ENCODE results near the gene KRT31.
"Not testable (repeated sequence)": the region's sequence is repeated elsewhere in the genome, so short reads cannot be mapped to it uniquely, and the experiment has no call there.

Gene KRT31

GRCh38 chr17:41387670-41388069 lies 9.7 kb downstream of the KRT31 start:
- DNase-seq: no peak

GRCh38 chr17:41386227-41386626 lies 11.2 kb downstream of the KRT31 start:
- DNase-seq: no peak

GRCh38 chr17:41383690-41384089 lies 13.7 kb downstream of the KRT31 start:
- no peak for DNase-seq

DNA sequence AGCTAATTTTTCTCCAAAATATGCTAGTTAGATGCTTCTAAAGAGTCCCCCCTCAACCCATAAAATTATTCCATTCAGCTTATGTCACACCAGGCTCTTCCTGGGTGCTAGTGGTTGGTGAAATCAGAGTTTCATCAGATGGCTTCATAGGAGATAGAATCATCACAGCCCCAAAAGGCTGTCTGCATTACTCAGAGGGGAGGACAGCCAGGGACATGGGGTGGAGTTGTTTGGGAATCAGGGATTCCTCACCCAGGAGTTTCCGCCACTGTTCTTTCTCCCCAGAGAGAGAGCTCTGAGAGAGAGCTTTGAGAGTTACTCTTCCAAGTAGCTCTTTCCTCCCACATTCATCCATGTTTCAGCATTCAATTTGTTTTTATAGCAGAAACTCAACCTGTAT lies 15.0 kb downstream of the KRT31 start:
- DNase-seq: peak; percentile 41

GRCh38 chr17:41381943-41382342 lies 15.5 kb downstream of the KRT31 start, which contains the start of gene KRT34:
TSS of gene KRT34 (minus strand) at chr17:41382306. CDS start at chr17:41382246, 60 bp downstream.
- DNase-seq: not testable (repeated sequence)

DNA sequence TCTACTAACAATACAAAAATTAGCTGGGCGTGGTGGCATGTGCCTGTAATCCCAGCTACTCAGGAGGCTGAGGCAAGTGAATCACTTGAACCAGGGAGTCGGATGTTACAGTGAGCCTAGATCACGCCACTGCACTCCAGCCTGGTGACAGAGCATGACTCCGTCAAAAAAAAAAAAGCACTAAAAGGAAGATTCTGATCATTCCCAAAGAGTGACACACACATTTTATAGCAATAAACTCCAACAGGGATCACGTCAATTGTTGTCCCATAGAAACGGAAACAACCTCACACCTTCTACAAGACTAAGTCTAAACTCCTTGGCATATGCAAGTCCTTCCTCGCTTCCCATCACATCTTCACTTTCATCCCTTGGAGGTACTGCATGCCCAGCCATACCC lies 17.3 kb downstream of the KRT31 start:
- peak; percentile 83 for DNase-seq

DNA sequence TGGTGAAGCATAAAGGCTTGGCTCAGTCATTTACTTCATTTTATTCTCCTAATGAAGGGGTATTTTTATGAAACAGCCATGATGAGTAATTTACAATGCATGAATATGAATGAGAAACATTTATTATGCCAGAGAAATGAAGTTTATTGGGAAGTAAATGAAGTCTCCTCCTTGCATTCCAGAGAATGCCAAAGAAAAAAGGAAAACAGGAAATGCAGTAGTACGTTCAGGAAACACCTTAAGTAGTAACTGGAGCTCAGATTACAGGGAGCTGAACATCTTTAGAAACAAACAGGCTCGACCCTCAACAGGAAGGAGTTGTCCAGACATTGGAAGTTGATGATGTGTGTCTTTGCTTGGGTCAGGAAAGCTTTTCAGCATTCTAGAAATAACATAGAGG lies 19.9 kb downstream of the KRT31 start:
- DNase-seq: no peak

- DNase-seq: no peak
Measured at GRCh38 chr17:41369713-41370112, 27.7 kb downstream of the KRT31 start, which contains the start of gene KRT33B. TSS of gene KRT33B (minus strand) at chr17:41369813. CDS start at chr17:41369750, 63 bp downstream.

DNA sequence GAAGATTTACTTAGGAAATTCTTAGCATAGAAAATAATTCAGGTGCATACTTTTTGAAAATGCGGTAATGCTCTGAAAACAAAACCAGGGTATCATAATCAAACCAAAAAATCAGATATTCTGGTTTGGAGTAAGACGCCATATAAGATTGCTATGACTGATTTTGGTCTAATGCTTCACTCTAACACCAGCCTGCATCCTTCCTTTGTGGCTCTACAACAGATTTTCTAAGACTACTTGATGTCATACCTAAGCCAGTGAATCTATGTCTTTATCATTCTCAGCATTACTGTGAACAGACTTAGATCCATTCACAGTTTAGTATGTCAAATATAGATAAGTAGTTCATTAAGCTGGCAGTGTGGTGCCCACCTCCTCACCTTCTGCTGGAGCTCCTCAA lies 28.4 kb downstream of the KRT31 start:
- DNase-seq: no peak

DNA sequence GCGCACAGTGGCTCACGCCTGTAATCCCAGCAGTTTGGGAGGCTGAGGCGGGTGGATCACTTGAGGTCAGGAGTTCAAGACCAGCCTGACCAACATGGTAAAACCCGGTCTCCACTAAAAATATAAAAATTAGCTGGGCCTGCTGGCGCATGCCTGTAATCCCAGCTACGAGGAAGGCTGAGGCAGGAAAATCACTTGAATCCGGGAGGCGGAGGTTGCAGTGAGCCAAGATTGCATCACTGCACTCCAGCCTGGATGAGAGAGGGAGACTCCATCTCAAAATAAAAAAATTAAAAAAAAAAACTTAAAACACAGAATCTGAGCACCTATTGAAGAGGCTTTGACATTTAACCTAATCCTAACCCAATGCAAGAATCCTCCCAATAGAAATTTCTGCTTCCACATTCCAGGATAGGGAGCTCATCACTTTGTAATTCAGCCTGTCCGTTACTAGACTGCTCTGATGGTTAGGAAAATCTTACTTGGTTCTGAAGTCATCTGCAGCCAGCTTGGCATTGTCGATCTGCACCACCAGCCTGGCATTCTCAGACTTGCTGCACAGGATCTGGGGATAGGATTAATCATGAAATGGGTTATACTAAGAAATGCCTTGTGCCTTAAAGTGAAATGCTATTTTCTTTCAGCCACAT lies 29.9 kb downstream of the KRT31 start:
- DNase-seq: peak; percentile 72

- DNase-seq: no peak
Measured at GRCh38 chr17:41366070-41366469, 31.3 kb downstream of the KRT31 start.

GRCh38 chr17:41363881-41364280 lies 33.5 kb downstream of the KRT31 start:
- DNase-seq: no peak

GRCh38 chr17:41360296-41360995 lies 37.0 kb downstream of the KRT31 start:
- DNase-seq: peak; percentile 69

- no peak for DNase-seq
Measured at GRCh38 chr17:41354536-41354935, 42.9 kb downstream of the KRT31 start.

DNA sequence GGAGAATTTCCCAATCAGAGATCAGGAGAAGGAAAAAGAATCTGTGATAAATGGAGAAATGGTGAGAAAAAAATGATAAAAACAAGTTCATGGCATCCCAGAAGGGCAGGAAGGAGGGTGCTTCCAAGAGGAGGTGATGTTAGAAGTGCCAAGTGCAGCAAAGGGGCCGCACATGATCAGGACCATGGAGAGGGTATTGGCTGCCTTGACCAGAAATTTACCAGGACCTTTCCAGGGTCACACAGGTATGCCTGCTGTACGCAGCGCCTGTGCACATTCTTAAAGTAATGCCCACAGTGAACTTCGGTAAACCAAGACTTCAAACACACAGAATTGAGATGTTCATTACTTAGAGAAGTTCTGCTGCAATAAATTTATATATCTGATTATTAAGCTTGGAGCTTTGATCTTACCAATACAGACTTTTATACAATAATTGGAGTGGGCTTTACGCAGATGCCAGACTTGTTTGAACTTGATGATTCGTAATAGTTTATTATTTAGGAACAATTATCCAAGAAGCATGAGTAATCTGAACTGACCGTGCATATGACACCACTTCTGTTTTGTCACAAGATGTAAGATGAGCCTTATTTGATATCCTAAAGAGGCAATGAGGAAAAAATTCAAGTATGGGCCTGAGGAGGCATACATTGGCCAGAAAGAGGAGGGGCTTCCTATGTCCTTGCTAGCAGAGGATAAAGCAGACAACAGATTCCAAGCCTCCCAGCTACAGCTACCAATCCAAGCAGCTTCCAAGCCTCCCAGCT lies 44.6 kb downstream of the KRT31 start:
- no peak for DNase-seq

DNA sequence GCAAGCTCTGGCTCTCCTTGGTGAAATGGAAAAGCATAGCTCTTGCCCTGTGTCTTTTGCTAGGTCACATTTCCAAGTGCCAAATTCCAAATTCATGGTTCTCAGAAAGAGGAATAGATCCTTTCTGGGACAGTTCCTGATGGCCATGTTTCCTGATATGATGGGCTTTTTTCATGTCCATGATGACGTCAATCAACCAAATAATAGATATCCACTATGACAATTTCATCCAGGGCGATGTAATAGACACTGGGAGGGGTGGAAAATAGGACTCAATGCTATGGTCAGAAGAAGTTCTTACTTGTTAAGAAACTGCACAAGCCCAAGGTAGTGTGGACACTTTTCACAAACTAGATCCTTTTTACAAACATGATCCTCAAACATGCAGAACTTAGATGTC lies 46.2 kb downstream of the KRT31 start:
- no peak for DNase-seq

DNA sequence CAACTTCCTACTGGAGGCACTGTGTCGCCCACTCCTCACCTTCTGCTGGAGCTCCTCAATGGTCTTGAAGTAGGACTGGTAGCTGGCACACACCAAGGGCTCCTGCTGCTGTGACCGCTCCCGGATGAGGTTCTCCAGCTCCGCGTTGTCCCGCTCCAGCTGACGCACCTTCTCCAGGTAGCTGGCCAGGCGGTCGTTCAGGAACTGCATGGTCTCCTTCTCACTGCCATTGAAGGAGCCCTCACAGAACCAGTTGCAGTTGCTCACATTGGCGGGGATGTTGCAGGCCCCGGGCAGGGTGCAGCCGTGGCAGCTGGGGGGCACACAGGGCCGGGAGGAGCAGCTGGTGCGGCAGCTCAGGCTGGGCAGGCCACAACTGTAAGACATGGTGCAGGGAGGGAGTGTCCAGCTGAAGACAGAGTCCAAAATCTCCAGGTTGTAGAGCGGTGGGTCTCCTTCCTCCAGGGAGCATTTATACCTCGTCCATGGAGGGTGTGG lies 47.0 kb downstream of the KRT31 start, which contains the start of gene KRT33A:
KRT33A (minus strand) TSS at position 448 of the 498 bp plus-strand sequence; CDS start at position 387, 61 bp downstream.
- not testable (repeated sequence) for DNase-seq

- no peak for DNase-seq
Measured at GRCh38 chr17:41347869-41348760, 49.3 kb downstream of the KRT31 start.

DNA sequence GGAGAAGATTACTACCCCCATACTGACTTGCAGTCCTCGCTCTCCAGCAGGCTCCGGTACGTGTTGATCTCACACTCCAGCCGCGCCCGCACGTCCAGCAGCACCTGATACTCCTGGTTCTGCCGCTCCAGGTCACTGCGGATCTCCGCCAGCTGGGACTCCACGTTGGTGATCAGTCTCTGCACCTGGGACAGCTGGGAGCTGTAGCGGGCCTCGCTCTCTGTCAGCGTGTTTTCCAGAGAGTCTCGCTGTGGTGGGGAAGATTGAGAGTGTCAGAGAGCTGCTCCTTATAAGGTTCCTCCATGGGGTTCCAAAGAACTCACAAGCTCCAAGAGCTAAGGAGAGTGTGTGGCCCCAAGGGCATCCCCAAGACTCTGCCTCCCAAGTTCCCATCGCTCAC lies 51.0 kb downstream of the KRT31 start:
- not testable (repeated sequence) for DNase-seq

DNA sequence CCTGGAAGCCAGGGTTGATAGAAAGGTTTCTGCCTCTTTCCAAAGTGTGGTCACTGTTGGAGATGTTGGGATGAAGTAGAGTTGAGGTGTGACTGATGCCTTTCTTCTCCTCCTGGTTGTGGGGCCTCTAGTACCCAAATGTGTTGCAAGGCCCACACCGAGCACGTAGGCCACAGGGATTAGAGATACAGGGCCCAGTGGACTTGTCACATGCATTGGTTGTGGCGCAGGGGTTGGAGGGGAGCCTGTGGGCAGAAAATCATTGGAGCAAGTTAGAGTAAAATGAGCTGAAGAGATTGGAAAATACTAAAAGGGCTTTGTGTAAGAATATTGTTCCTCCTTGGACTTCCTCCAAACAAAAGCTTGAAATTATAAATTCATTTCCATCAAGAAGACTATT lies 51.4 kb downstream of the KRT31 start:
- DNase-seq: no peak

Data from fibroblast of skin of abdomen (primary cell).